HG02623 (cell line): ENCODE results near the gene DLST.
"Not testable (repeated sequence)": the region's sequence is repeated elsewhere in the genome, so short reads cannot be mapped to it uniquely, and the experiment has no call there.

Source experiments
- ATAC-seq: cut with Tn5 transposase; IDR thresholded peaks from one replicate; pipeline ENCODE4 v1.9.1; 2021; ENCODE audit warnings: moderate library complexity; ENCODE audit not compliant: unreplicated experiment

Gene DLST

DNA sequence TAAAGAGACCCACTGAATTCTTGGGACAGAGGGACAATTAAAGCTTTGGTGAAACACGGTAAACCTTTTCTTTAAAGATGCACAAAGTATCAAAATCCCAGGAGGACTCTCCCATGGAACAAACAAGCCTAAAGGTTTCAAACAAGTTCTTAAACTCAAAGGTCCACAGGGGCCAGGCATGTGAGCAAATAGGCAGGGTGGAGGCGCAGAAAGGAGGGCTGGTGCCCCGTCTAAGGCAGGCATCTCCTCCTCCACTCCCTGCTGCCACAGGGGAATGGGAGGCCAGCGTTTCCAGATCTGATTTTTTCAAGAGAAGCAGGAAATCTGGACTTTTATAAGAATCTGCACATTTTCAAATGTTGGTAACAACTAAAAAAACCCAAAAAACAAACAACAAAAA is 33.7 kb downstream of the DLST start:
- no peak for ATAC-seq

DNA sequence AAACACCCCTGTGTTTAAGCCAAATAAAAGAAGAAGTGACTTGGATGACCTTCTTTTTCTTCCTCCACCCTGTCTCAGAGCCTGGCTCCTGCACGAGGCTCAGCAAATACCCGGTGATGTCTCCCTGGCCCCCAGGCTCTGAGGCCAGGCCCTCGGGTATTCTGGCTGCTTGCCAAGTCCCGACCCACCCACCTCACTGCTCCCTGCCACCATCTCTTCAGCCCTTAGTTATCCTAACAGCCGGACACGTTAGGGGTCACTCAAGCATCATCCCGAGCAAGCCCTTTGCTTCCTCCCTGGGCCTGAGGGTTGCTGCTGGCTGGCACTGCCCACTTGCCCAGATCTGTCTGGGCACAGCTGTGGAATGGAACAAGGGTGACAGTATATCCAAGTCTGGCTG is 34.1 kb downstream of the DLST start:
- no peak for ATAC-seq

DNA sequence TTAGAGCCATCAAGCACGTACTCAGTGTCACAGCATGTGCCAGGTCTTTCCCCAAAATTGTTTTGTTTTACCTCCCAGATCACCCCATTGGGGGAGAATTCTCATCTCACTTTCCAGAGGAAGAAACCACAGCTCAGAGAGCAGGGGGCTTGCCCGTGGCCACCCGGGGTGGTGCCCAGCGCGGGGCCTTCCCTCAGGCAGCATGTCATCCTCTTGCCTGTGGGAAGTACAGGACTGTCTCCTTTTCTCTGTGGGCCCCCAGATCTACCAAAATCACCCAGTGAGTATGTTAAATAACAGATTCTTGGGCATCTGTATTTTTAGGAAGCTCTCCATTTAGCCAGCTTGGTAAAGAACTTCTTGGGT is 35.4 kb downstream of the DLST start:
- no peak for ATAC-seq

DNA sequence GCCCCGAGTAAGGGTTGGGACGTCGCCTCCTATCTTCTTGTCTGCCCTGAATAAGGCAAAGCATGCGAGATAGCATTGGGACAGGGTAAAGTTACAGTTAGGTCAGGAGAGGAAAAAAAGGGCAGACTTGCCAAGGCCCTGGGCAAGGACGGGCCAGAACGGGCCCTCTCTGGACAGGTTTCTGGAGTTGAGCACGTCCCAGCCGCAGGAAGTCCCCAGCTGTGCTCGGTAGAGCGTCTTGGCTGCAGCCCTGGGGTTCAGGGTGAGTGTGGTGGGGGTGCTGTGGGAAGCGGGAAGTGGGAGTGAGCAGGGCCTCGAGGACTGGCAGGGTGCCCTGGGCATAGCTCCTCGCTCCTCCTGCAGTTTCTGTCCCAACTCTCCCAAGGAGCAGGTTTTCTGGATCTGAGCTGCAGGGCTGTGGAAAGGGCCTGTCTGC is 35.9 kb downstream of the DLST start:
- ATAC-seq = no peak

DNA sequence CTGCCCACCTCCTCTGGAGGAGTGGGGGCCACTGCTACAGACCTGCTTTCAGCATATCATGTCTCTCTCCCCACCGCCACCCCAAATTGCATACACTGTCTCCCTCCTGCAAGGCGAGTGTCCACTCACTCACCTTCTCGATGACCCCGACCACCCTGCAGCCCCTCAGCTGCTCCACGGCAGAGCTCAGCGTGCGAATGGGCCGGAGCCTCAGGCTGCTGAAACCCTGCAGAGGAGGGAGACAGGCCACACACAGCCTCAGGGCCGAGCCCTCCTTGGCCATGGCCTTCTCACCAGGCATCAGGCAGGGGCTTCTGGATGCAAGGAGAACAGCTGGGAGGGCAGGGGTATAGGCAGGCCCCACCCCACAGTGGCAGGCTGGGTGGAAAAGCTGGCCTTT is 36.7 kb downstream of the DLST start:
- ATAC-seq = no peak

DNA sequence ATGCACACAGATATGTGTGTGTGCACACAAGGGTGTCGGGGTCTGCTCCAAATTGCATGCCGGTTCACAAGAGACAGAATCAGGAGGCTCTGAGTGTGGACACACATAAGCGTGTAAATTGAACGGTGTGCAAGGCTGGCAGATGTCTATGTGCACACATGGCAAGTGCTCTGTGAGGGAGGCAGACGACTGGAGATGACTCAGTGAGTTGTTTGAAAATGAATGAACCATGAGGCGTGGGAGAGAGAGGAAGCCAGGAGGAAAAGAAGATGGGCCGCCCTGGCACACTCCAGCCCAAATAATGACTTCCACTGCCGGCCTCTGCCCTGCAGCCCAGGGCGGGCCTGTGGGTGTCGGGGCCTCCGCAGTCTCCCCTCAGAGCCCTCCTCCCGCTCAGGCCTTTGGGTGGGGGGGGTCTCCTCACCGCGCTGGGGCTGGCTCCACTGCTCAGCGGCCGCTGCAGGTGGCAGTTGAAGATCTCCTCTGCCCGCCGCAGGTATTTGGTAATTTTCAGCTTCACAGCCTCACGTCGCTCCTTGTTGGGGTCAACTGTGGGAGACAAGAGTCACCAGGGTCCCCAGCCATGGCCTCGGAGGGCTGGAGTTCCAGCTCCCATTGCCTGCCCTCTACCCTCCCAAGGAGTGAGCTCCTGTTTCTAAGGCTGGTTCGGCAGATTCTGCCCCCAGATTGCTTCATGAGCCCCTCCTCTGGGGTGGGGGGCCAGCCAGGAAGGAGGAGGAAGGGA is 37.9 kb downstream of the DLST start:
- ATAC-seq = no peak

DNA sequence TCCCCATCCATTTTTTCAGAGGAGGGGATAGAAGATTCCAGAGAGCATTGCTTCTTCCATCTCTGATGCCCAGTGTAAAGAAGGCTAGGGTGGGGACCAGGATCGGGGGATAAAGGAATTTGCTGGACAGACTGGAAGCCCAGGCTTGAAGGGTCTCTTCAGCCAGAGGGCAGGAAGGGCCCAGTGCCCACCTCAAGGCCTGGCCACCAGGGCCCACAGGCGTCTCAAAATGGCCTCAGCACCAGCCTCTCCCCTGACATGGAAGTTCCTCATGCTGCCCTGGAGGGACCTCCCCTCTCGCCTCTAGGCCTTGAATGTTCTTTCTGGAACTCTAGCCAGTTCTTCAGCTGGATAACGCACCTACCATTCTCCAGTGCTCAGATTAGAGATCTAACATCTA is 38.6 kb downstream of the DLST start:
- ATAC-seq = no peak

DNA sequence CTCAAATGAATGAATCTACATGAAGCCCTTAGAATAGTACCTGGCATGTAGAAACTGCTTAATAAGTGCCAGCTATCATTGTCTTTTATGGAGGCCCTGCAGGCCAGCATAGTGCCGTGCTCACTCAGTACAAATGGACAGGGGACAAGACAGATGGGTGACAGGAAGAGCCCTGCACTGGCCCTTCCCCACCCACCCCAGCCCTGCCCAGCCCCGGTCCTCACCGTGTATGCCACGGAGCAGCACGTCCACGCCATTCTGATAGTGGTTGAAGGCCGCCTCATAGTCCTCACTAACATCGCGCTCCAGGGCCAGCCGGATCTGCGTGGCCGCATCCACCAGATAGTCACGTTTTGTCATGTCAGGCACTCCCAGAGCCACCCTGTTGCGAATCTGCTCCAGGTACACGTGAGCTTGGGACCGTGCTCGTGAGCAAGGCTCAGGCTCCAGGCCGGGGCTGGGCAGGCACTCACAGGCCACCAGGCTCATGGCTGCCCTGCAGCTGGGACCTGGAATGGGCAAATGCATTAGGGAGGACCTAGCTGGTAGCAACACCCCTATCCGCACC is 39.4 kb downstream of the DLST start:
- ATAC-seq = no peak

DNA sequence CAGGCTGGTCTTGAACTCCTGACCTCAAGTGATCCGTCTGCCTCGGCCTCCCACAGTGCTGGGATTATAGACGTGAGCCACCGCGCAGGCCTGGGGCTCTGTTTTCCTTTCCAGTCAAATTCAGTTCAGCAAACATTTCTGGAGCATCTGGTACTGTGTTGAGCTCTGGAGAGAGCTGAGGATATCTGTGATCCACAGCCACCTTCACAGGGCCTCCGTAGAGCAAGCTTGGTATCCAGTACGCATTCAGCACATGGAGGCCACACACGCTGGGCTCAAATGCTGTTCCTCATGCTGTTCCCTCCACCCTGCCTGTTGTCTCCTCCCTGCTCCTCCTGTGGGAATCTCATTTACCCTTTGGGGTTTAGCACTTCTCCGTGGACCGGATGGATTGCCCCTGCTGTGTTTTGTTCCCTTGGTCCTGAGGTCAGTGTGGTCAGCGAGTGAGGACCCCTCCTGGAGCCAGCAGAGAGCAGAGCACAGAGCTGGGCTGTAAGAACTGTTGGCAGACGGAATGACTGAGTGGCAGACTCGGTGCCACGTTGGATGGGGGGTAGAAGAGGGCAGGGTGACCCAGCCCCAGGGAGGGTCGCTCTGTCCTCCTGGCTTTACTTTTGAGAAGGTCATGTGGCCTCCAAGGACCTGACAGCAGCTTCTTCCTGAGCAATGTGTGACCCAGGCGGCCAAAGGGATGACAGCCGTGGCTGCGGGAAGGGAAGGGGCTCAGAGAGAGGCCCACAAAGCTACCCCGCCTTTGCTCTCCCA is 40.5 kb downstream of the DLST start:
- ATAC-seq = no peak

DNA sequence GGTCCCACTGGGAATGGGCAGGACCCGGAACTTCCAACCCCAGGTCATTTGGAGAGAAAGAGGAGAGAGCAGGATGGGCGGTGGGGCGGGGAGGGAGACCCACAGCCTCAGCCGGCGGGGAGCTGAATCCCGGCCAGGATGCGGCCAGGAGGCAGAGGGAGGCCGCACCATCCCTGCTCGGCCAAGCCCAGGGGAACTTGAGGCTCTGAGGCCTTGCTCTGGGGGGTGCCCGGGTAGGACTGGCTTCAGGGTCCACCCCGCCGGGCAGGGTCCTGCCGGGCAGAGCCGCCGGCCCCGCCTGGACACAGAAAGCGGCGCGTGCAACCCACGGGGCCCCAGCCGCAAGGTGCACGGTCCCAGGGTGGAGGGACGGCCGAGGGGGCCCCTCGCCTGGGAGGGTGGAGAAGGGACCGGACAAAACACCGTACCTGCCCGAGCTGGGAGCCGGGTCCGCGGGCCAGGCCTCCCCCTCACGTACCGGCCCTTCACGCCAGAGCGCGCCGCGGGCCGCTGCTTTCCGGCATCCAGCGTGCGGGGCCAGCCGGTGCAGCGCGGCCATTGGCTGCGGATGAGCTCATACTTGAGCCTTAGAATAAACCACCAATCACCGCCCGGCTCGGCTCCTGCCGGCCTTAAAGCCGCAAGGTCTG is 41.2 kb downstream of the DLST start, which contains the start of gene RPS6KL1:
Gene RPS6KL1, minus strand, starts transcription at position 509 of the 650 bp plus-strand sequence. CDS start 1,719 bp downstream, outside the sequence.
- ATAC-seq = peak; percentile 64

DNA sequence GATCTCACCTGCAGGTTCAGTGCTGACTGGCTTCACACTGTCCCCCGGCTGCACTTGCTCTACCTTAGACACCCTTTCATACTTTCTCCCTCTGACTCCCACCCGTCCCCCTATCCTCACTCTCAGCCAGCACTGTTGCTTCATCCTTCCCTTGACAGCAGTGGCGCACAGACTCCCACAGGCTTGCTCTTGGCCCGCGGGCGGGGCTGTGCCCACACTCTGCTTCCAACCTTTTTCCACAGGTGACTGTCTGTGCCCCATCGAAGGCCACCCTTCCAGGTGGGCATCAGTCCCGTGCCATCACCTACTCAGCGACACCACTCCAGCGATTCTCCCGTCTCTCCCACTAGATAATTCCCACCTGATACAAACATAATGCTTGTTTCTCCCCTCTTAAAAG is 42.3 kb downstream of the DLST start:
- no peak for ATAC-seq

DNA sequence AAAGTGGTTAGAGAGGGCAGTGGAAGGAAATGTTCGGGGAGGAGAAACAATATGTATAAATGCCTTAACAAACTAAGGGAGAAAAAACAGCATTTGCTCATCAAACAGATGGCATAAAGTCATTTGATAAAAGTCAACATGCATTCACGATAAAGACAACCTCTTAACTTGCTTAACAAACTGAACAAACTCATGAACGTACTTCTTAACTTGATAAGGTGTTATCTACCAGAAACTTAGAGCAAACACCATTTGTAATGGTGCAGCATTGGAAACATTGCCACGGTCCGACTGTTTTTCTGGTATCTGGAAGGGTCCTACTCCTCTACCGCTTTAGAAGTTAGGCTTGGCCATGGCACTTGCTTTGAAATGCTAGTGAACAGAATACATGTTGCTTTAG is 45.5 kb downstream of the DLST start:
- ATAC-seq = no peak

DNA sequence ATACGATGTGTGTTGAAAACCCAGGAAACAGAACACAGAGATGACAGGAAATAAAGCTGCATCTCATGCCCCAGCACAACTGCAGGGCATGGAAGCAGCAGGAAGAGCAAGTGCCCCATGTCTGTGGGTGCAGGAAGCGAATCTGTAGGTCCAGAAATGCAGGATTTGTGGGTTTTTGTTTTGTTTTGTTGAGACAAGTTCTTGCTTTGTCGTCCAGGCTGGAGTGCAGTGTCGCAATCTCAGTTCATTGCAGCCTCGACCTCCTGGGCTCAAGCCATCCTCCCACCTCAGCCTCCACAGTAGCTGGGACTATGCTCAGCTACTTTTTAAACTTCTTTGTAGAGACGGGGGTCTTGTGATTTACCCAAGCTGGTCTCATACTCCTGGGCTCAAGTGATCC is 47.5 kb downstream of the DLST start:
- no peak for ATAC-seq

DNA sequence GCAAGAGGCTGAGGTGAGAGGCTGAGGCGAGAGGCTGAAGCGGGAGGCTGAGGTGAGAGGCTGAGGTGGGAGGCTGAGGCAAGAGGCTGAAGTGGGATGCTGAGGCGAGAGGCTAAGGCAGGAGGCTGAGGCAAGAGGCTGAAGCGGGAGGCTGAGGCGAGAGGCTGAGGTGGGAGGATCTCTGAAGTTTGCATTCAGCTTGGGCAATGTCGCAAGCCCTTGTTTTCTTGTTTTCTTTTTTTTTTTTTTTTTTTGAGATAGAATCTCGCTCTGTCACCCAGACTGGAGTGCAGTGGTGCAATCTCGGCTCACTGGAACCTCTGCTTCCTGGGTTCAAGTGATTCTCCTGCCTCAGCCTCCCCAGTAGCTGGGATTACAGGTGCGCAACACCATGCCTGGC is 50.0 kb downstream of the DLST start:
- not testable (repeated sequence) for ATAC-seq

DNA sequence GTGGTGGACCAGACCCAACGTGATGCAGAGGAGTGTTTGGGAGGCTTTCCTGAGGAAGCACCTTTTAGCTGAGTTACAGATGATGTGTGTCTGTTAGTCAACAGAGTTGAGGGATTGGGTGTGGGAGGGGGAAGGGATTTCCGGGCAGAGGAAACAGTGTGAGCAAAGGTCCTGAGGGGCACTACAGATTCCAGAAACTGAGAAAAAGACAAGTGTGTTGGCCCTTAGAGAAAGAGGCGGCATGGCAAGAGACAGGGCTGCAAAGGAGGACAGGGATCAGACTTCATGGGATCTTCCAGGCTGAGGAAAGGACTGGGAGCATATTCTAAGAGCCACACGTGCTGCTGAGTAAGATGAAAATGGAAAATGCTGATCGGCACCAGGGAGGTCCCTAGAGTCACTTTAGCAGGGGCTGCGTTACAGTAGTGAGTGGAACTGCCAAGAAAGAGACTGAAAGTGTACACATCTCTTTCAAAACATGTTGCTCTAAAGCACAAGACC is 50.7 kb downstream of the DLST start:
- no peak for ATAC-seq

DNA sequence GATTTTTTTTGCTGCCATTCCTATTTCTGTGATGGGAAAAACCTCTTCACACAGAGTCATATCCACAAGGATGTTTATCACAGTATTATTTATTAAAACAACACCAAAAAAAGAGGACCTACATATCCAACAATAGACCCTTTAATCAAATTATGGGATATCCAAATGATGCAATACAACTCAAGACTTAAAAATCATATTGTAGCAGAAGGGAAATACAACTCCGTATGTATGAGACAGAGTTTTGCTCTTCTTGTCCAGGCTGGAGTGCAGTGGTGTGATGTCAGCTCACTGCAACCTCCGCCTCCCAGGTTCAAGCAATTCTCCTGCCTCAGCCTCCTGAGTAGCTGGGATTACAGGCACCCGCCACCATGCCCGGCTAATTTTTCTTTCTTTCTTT is 51.2 kb downstream of the DLST start:
- not testable (repeated sequence) for ATAC-seq

DNA sequence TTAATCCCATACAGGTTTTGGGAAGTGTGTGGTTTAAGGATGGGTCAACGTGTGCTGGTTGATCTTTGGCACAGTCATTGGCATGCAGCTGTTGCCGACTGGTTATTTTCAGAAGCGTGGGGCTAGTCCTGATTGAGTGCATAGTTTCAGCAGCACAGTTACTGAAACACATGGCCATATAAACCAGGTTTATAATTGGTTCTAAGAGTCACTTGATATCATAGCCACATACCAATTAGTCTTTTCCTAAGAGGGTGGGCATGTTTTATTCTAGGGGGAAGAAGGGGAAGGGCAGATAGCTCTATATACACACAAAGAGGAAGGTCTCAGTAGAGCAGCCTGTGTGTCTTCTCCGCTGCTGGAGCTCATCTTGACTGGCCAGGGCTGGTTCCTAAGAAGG is 52.3 kb downstream of the DLST start:
- ATAC-seq = no peak

DNA sequence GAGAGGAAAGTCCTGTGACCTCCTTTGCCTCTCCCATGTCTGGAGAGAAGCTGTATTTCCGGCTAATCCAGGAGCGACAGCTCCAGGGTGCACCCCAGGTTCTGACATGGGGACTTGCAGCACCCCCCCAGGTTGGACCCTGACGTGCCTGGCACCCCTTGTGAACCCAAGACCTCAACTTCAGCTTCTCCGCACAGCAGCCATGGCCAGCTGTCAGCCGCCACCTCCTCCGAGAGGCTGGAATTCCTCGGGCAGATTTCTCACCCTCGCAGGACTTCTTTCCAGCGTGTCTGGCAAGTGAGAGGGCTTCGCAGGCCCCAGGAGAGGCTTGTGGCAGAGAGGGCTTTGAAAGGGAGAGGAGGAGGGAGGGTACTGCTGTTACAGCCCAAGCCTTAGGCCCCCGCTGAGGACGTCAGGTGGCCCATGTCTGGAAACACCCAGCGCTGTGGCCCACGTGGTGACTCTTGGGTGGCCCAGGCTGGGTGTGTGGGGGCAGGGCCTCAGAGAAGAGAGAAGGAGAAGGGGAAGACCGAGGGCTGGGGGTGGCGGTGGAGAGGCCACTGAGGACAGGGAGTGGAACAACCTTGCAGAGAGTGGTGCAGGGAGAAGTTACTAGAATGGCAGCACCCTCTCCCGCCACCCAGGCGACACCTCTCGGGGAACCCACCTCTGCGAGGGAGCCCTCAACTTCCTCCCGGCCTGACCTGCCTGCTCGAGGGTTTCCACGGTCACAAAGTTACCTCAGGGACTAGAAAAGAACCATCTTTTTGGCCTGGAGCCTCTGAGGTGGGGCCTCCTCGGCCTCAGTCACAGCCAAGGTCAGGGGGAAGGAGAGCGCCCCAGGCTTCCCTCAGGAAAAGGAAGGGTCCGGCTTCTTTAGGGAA is 53.0 kb downstream of the DLST start:
- no peak for ATAC-seq

DNA sequence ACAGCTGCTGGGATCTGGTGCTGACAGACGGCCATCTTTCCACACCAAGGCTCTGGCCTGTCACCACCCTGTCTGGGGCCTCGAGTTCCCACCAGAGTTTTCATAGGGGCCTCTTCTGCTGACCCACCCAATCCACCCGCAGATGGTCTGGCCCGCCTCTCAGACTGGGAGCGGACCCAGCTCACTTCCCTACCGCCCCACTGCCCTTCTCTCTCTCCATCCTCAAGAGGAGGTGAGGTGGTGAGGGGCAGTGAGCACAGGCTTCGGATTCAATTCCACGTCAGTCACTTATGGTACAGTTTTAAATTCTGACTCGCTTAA is 53.6 kb downstream of the DLST start:
- no peak for ATAC-seq

DNA sequence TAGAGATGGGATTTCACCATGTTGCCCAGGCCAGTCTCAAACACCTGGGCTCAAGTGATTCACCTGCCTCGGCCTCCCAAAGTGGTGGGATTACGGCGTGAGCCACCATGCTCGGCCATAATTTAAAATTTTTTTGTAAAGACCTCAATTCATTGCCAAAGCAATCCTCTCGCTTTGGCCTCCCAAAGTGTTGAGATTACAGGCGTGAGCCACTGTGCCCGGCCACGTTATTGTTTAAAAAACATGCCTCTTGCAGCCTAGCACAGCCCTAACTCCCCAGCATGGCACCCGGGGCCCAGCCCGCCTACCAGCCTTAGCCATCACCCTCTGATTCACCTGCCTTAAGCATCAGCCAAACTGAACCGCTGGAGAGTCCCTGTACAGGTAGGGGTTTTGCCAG is 54.4 kb downstream of the DLST start:
- no peak for ATAC-seq

DNA sequence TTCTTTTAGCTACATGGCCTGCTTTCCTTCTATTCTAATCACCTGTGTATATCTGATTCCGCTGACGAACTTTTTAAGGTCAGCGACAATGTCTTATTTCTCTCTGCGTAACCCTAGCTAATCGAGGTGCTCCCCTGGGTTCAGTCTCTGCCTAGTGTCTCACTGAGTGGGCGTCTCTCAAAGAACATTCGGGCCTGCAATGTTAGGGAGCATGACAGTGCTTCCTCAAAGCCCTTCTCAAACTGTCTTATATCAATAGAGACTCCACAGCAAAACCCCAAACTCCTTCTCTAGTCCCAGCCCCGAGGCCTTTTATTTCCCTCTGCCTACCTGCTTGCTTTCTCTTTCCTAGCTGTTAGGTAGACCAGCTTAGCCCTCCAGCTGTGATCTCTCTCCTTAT is 55.0 kb downstream of the DLST start:
- no peak for ATAC-seq
